ENCODE measurements around the gene ARL4D.
A peak's percentile ranks its signal among the peaks of the same experiment; 100 is the strongest.

ARL4D gene

DNA sequence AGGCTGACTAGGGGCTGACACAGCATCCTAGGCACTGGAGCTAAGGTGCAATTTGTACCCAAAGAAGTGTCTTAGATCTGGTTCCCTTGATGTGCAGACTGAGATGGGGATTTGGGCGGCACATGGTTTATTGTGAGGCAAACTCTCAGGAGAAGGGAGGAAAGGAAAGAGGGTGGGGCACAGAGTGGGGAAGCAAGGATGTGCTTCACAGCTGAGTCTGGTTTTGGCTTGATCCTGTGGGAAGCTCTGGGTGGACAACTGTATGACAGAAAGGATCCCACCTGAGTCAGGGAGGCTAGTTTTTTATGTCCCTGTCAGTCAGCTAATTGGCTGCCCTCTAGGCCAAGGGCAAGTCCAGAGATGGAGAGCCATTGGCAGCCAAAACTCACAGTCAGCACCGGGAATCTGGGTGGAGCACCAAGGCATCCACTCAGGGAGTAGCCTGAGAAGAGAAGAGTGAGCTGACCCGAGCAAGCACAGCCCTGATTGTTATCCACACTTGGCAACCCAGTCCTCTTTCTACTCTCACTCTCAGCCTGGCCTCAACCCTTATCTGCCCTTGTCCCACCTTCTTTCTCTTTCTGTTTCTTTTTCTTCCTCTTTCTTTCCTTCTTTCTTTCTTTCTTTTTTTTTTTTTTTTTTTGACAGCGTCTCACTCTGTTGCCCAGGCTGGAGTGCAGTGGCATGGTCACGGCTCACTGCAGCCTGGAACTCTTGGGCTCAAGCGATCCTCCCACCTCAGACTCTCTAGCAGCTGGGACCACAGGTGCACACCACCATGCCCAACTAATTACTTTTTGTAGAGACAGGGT lies 12.0 kb downstream of the ARL4D start:
- Histone ChIP-seq H3K36me3 (no peaks in the 10 kb centered on the region), H3K27me3 (ENCODE audit: insufficient read depth, low read depth, severe bottlenecking) (no peaks in the 10 kb centered on the region), H3K9me3 (ENCODE audit: severe bottlenecking) (no peaks in the 10 kb centered on the region), H3K4me3 (ENCODE audit: low read depth, low read length) (no peak overlapping the region), H3K27ac (peak overlapping the region; percentile 76)
- DNase-seq: no peak
- TF ChIP-seq, protein P1, sequence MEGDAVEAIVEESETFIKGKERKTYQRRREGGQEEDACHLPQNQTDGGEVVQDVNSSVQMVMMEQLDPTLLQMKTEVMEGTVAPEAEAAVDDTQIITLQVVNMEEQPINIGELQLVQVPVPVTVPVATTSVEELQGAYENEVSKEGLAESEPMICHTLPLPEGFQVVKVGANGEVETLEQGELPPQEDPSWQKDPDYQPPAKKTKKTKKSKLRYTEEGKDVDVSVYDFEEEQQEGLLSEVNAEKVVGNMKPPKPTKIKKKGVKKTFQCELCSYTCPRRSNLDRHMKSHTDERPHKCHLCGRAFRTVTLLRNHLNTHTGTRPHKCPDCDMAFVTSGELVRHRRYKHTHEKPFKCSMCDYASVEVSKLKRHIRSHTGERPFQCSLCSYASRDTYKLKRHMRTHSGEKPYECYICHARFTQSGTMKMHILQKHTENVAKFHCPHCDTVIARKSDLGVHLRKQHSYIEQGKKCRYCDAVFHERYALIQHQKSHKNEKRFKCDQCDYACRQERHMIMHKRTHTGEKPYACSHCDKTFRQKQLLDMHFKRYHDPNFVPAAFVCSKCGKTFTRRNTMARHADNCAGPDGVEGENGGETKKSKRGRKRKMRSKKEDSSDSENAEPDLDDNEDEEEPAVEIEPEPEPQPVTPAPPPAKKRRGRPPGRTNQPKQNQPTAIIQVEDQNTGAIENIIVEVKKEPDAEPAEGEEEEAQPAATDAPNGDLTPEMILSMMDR (IDR thresholded peaks at IDR 0.05; ENCODE audit: low read depth, low read length): no peak

DNA sequence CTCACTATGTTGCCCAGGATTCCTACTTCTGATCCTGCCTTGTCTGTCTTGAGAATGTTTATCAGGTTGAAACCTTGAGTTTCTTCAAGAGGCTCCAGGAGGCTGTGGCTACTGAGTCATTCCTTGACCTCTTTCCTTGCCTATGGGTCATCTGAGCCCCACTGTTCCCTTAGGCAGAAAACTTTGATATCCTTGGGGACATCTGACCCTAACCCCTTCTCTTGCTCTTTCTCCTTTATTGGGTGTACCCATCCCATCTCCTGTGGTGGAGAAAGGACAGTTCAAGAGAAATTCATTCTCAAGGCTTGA lies 12.5 kb downstream of the ARL4D start:
- Histone ChIP-seq H3K9me3 (ENCODE audit: severe bottlenecking) (no peaks in the 10 kb centered on the region), H3K27me3 (ENCODE audit: insufficient read depth, low read depth, severe bottlenecking) (no peaks in the 10 kb centered on the region), H3K27ac (no peak overlapping the region), H3K36me3 (no peaks in the 10 kb centered on the region), H3K4me3 (ENCODE audit: low read depth, low read length) (no peak overlapping the region)
- no peak for DNase-seq
- TF ChIP-seq, protein P1 (IDR thresholded peaks at IDR 0.05; ENCODE audit: low read depth, low read length): no peak

DNA sequence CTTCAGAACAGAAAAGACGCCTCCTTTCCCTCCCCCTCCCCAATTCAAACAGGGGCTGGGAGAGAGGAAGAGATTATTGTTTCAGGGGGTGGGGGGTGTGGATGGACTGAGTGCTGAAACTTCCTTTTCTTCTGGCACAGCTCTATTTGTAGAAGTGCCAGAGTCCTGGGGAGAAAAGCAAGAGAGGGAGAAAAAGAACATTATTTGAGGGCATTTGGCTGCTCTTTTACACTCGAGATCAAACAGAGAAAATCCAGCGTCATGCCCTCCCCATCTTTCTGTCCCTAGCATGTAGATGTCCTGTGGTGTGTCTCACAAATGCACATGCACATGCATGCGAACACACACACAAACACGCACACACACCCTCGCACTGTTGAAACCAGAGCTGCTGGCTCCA lies 13.0 kb downstream of the ARL4D start:
- no peaks in the 10 kb centered on the region for H3K36me3 ChIP-seq
- H3K9me3 ChIP-seq (ENCODE audit: severe bottlenecking): no peaks in the 10 kb centered on the region
- no peaks in the 10 kb centered on the region for H3K27me3 ChIP-seq (ENCODE audit: insufficient read depth, low read depth, severe bottlenecking)
- H3K27ac ChIP-seq: no peak overlapping the region
- DNase-seq: no peak
- H3K4me3 ChIP-seq (ENCODE audit: low read depth, low read length): no peak overlapping the region
- TF ChIP-seq, protein P1 (IDR thresholded peaks at IDR 0.05; ENCODE audit: low read depth, low read length): no peak

DNA sequence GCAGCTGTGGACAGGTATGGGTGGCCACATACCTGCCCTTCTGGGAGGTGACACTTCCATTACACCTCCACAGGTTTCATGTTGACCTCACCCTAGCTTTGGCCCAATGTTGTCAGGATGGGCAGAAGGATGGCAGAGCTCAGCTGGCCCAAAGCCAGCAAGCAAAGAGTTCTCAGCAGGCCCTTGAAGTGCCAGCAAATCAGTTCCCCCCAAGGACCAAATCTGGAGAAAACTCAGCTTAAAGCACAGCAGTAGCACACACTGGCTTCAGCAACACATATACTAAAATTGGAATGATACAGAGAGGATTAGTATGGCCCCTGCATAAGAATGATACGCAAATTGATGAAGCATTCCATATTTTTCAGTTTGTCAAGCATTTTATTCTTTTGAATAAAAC lies 13.4 kb downstream of the ARL4D start:
- H3K27ac ChIP-seq: no peak overlapping the region
- TF ChIP-seq, protein P1 (IDR thresholded peaks at IDR 0.05; ENCODE audit: low read depth, low read length): no peak
- H3K27me3 ChIP-seq (ENCODE audit: insufficient read depth, low read depth, severe bottlenecking): no peaks in the 10 kb centered on the region
- H3K9me3 ChIP-seq (ENCODE audit: severe bottlenecking): no peaks in the 10 kb centered on the region
- H3K36me3 ChIP-seq: no peaks in the 10 kb centered on the region
- DNase-seq: no peak
- no peak overlapping the region for H3K4me3 ChIP-seq (ENCODE audit: low read depth, low read length)

DNA sequence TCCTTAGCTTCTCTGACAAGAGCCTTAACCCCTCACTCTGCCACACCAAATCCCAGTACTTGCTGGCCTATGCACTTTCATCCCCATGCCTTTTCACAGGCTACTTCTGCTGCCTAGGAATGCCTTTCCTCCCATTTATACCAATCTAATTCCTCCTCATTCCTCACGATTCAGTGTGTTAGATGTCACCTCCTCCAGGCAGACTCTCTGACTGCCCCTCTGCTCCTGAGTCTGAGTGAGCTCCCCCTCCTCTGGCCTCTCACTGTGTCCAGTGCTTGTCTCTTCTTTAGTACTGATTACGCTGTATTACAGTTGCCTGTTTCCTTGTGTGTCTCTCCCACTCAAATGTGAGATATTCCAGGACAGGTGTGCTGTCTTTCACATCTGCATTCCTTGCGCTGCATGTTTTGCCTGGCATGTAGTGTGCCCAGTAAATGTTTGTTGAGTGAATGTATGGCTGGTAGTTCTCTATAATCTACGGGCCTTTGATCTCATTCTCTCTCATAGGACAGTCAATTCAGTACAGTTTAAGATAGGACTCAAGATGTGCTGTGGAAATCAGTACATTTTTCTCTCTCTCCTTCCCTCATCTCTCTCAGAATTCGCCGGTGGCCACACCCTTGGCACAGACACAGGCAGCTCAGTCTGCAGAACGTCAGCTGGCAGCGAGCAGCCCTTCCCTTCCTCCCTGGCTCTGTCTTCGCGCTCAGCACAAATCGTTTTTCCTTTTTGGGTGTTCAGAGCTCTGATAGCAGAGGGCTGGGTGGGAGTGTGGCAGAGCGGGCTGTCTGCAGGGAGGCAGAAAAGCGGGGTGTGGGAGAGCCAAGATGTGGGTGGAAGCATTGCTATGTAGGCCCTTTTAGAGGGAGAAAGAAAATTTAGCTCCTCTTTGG lies 18.5 kb downstream of the ARL4D start:
- Histone ChIP-seq H3K4me3 (ENCODE audit: low read depth, low read length) (no peak overlapping the region), H3K36me3 (no peaks in the 10 kb centered on the region), H3K27me3 (ENCODE audit: insufficient read depth, low read depth, severe bottlenecking) (no peaks in the 10 kb centered on the region), H3K9me3 (ENCODE audit: severe bottlenecking) (no peaks in the 10 kb centered on the region), H3K27ac (no peak overlapping the region; the same call in 1 of the 2 replicates)
- TF ChIP-seq, protein P1 (IDR thresholded peaks at IDR 0.05; ENCODE audit: low read depth, low read length): no peak
- no peak for DNase-seq
